IMR-90 (cell line): ENCODE data around the gene PDZD2. TPM values are rescaled to one million over a fixed set of nuclear protein-coding genes. Genes with fewer than 3 reads are reported as not detected.

ENCODE experiments used
- ATAC-seq: fragments of 200-7000 bp; cut with Tn5 transposase; 2 replicates; pipeline ENCODE4 v1.9.1; 2020; ENCODE audit warnings: low read depth, mild to moderate bottlenecking, moderate library complexity
- BruUV-seq: library from RNA; stranded (reverse); fragments of 400-500 nt; replicated peaks from 2 replicates; lab custom pipeline; 2021; lab: Mats Ljungman, UMichigan
- CTCF ChIA-PET: fragments of 300-600 bp; formaldehyde crosslinking; extraction: SDS; loops from one replicate; lab custom pipeline; 2021; ENCODE audit warnings: antibody characterized with exemption; lab: Yijun Ruan, JAX
- POLR2A ChIA-PET: fragments of 300-600 bp; sonication (Branson Sonifier 250); formaldehyde crosslinking; loops from one replicate; lab custom pipeline; 2022; ENCODE audit warnings: antibody characterized with exemption; ENCODE audit not compliant: unreplicated experiment; lab: Charles Lee
- DNase-seq: peaks from one replicate; pipeline ENCODE4 v3.0.0; 2013
- H2AFZ ChIP-seq: replicated peaks from 2 replicates; pipeline ENCODE3; 2013; ENCODE audit warnings: low read length, mild to moderate bottlenecking; ENCODE audit not compliant: poor library complexity
- H2AK5ac ChIP-seq: 2 replicates; pipeline ENCODE4 v1.6.1; 2013; ENCODE audit warnings: low read depth, low read length, inconsistent platforms
- H2AK9ac ChIP-seq: replicated peaks from 2 replicates; pipeline ENCODE3; 2013; ENCODE audit warnings: mild to moderate bottlenecking, low read depth, low read length, moderate library complexity; ENCODE audit not compliant: poor library complexity
- H2BK120ac ChIP-seq: 2 replicates; pipeline ENCODE4 v1.6.1; 2013; ENCODE audit warnings: low read depth, low read length, inconsistent platforms
- H2BK15ac ChIP-seq: 3 replicates; pipeline ENCODE4 v1.6.1; 2013; ENCODE audit warnings: low read depth, low read length, inconsistent platforms
- H2BK20ac ChIP-seq: 2 replicates; pipeline ENCODE4 v1.6.1; 2013; ENCODE audit warnings: low read depth, mild to moderate bottlenecking, inconsistent platforms, low read length, moderate library complexity
- H2BK5ac ChIP-seq: 2 replicates; pipeline ENCODE4 v1.6.1; 2013; ENCODE audit warnings: mild to moderate bottlenecking, low read depth, low read length, inconsistent platforms; ENCODE audit not compliant: poor library complexity, severe bottlenecking
- H3K14ac ChIP-seq: replicated peaks from 2 replicates; pipeline ENCODE4 v1.6.1; 2013; ENCODE audit warnings: low read depth, low read length, inconsistent platforms
- H3K18ac ChIP-seq: 2 replicates; pipeline ENCODE4 v1.6.1; 2013; ENCODE audit warnings: low read depth, low read length, control low read depth
- H3K23ac ChIP-seq: 2 replicates; pipeline ENCODE4 v1.6.1; 2013; ENCODE audit warnings: low read depth, low read length, inconsistent platforms
- H3K27ac ChIP-seq: 2 replicates; pipeline ENCODE4 v1.5.1; 2013; ENCODE audit warnings: mild to moderate bottlenecking, control low read depth, low read length; ENCODE audit not compliant: insufficient read depth
- H3K27me3 ChIP-seq: 2 replicates; pipeline ENCODE4 v1.6.1; 2013; ENCODE audit warnings: low read length; ENCODE audit not compliant: control insufficient read depth, insufficient read depth
- H3K36me3 ChIP-seq: 2 replicates; pipeline ENCODE4 v1.6.1; 2013; ENCODE audit warnings: low read length, mixed read lengths; ENCODE audit not compliant: control insufficient read depth, insufficient read depth
- H3K4ac ChIP-seq: 2 replicates; pipeline ENCODE4 v1.6.1; 2013; ENCODE audit warnings: low read depth, low read length, inconsistent platforms
- H3K4me1 ChIP-seq: 2 replicates; pipeline ENCODE4 v1.6.1; 2013; ENCODE audit warnings: low read length, mixed read lengths; ENCODE audit not compliant: control insufficient read depth, insufficient read depth
- H3K4me2 ChIP-seq: 2 replicates; pipeline ENCODE4 v1.6.1; 2013; ENCODE audit warnings: low read depth, mild to moderate bottlenecking, control low read depth, low read length, moderate library complexity
- H3K4me3 ChIP-seq: 2 replicates; pipeline ENCODE4 v1.5.1; 2013; ENCODE audit warnings: low read depth, mild to moderate bottlenecking, control low read depth, low read length, moderate library complexity; ENCODE audit not compliant: insufficient read depth
- H3K56ac ChIP-seq: 2 replicates; pipeline ENCODE4 v1.6.1; 2013; ENCODE audit warnings: low read length, inconsistent platforms; ENCODE audit not compliant: insufficient read depth; ENCODE audit errors: extremely low read depth
- H3K79me1 ChIP-seq, 2 experiments: 2 replicates each; pipeline ENCODE4 v1.6.1; 2013; ENCODE audit warnings: low read length in 2 of 2, inconsistent platforms in 1 of 2, low read depth in 1 of 2
- H3K9ac ChIP-seq: 2 replicates; pipeline ENCODE4 v1.6.1; 2013; ENCODE audit warnings: low read depth, low read length, control low read depth
- H3K9me1 ChIP-seq: 2 replicates; pipeline ENCODE4 v1.6.1; 2013; ENCODE audit warnings: low read length, inconsistent platforms; ENCODE audit not compliant: insufficient read depth
- H3K9me3 ChIP-seq: 2 replicates; pipeline ENCODE4 v1.6.1; 2013; ENCODE audit warnings: low read length; ENCODE audit not compliant: control insufficient read depth, insufficient read depth
- H4K20me1 ChIP-seq: 2 replicates; pipeline ENCODE4 v1.6.1; 2013; ENCODE audit warnings: low read length, inconsistent platforms; ENCODE audit not compliant: insufficient read depth
- H4K5ac ChIP-seq: 2 replicates; pipeline ENCODE4 v1.6.1; 2013; ENCODE audit warnings: mild to moderate bottlenecking, low read depth, low read length, control low read depth
- H4K8ac ChIP-seq, 2 experiments: 2 replicates each; pipeline ENCODE4 v1.6.1; 2013; ENCODE audit warnings: low read depth in 2 of 2, low read length in 2 of 2, control low read depth in 1 of 2, inconsistent platforms in 1 of 2
- H4K91ac ChIP-seq: 2 replicates; pipeline ENCODE4 v1.6.1; 2013; ENCODE audit warnings: low read depth, low read length, inconsistent platforms; ENCODE audit not compliant: insufficient read depth
- CEBPB ChIP-seq: IDR thresholded peaks from 2 replicates; pipeline ENCODE4 v1.6.1; 2012; ENCODE audit warnings: low read depth, low read length, improper control_type of control experiment
- CTCF ChIP-seq: conservative IDR thresholded peaks from 2 replicates; pipeline ENCODE4 v1.5.1; 2012; ENCODE audit warnings: mild to moderate bottlenecking, low read depth, low read length, improper control_type of control experiment
- RAD21 ChIP-seq: IDR thresholded peaks from 2 replicates; pipeline ENCODE4 v1.6.1; 2012; ENCODE audit warnings: low read length, improper control_type of control experiment
- SMC3 ChIP-seq: fragments of 150-350 bp; IDR thresholded peaks from 2 replicates; pipeline ENCODE4 v1.6.1; 2016; ENCODE audit warnings: low read depth, mild to moderate bottlenecking, antibody characterized with exemption, low read length, moderate library complexity
- WGBS, 2 experiments: methylation state at CpG; one replicate each; pipeline versions ENCODE4 v1.1.5 to v1.1.7; 2013; ENCODE audit warnings: missing lambda C conversion rate in 2 of 2; ENCODE audit not compliant: insufficient read length in 1 of 2; ENCODE audit errors: extremely low coverage in 2 of 2; 5-methylcytosine and 5-hydroxymethylcytosine counted together
- dilution Hi-C: fragments of 300-500 bp; cut with HindIII; formaldehyde crosslinking; loops from one replicate; pipeline ENCODE4 v1.14.3; 2018; ENCODE audit warnings: low sequenced_read_pairs; ENCODE audit not compliant: unreplicated experiment
- in situ Hi-C: fragments of 300-500 bp; cut with MboI; formaldehyde crosslinking; loops from 3 replicates; pipeline ENCODE4 v1.14.3; 2019; ENCODE audit warnings: low sequenced_read_pairs, inconsistent platforms, mixed read lengths
- intact Hi-C: fragments of 100-400 bp; cut with micrococcal nuclease; formaldehyde crosslinking; loops from 2 replicates; pipeline ENCODE4 v1.10.0; 2022
- polyA plus RNA-seq, 3 experiments: library from polyadenylated mRNA; depleted of rRNA; stranded (reverse); fragments of >200 nt; gene quantifications; 2 replicates each; pipeline ENCODE4 v1.2.3, GENCODE V29; 2012; ENCODE audit warnings: low replicate concordance in 1 of 3
- total RNA-seq: library from RNA; depleted of rRNA; stranded (reverse); fragments of >200 nt; gene quantifications from 2 replicates; pipeline ENCODE4 v1.2.3, GENCODE V29; 2012

PDZD2 gene
- total and polyA plus RNA-seq, 2 of the 4 experiments (the other 2 are of a cell fraction) = under 0.01 to 0.02 TPM

- no peak overlapping the region for H3K27ac ChIP-seq
- H4K91ac ChIP-seq = no peak overlapping the region
- no peak overlapping the region for H2AK9ac ChIP-seq
- no peak overlapping the region for H3K23ac ChIP-seq
- H2BK20ac ChIP-seq = no peak overlapping the region
- H2BK15ac ChIP-seq = no peak overlapping the region
- no peak overlapping the region for H2AK5ac ChIP-seq
- H3K18ac ChIP-seq = no peak overlapping the region
- no peak overlapping the region for H2BK5ac ChIP-seq
- H4K5ac ChIP-seq = no peak overlapping the region
- H2AFZ ChIP-seq = peak overlapping the region; percentile 61
- H3K27me3 ChIP-seq = no peaks in the 10 kb centered on the region
- intact Hi-C loops (loop anchor here (1.0 kb wide), 3 partner anchors 268 to 561 kb away; partner anchors contain the start of genes C5orf22 and DROSHA), dilution Hi-C loops (no loop called here), in situ Hi-C loops (loop anchor here (5.0 kb wide), 1 partner anchor 271 kb away; no protein-coding TSS in a partner anchor)
- no peaks in the 10 kb centered on the region for H4K20me1 ChIP-seq
- no peaks in the 10 kb centered on the region for H3K4me1 ChIP-seq
- no peak overlapping the region for H3K4me3 ChIP-seq
- BruUV-seq = no TSS peak
- no peaks in the 10 kb centered on the region for H3K9me3 ChIP-seq
- ChIA-PET POLR2A (no interaction called here), CTCF (interaction anchor here (0.6 to 2.1 kb wide), 10 partner anchors 9 to 1523 kb away, joined by 3 to 16 read pairs (median 3); no protein-coding TSS in a partner anchor)
- H3K4ac ChIP-seq = no peak overlapping the region
- no peak overlapping the region for H3K4me2 ChIP-seq
- 91% methylated on average over 6 of the region's 20 CpGs; no CpG with 5 or more reads in 1 of the 2 experiments for WGBS, 2 experiments
- H3K79me1 ChIP-seq = 0 out of 4 replicates have a peak, but pooled peaks cover 0 to under 1% of the 10 kb centered on the region in 2 experiments
- peaks cover 4% of the 10 kb centered on the region; the same call in 1 of the 2 replicates for H3K36me3 ChIP-seq
- H2BK120ac ChIP-seq = no peak overlapping the region
- TF ChIP-seq SMC3 = peak; percentile 70
- peak; percentile 81 for TF ChIP-seq RAD21
- TF ChIP-seq CEBPB = no peak
- peak; percentile 68 for TF ChIP-seq CTCF
- DNase-seq (peak; percentile 78), ATAC-seq (peak; percentile 91)
- H3K56ac ChIP-seq = no peak overlapping the region
- peaks cover 2% of the 10 kb centered on the region; the same call in 1 of the 2 replicates for H3K9me1 ChIP-seq
- H3K14ac ChIP-seq = no peak overlapping the region
- H4K8ac ChIP-seq = no peak overlapping the region
- no peak overlapping the region for H3K9ac ChIP-seq
Observed at GRCh38 chr5:32092938-32093812, 454.2 kb downstream of the PDZD2 start.
